CD4-positive, alpha-beta T cell treated with Interleukin-21 for 1 hour (primary cell): ENCODE measurements around the gene ZEB1.
"Not testable (repeated sequence)": the region's sequence is repeated elsewhere in the genome, so short reads cannot be mapped to it uniquely, and the experiment has no call there.

Experiments
- DNase-seq: peaks from one replicate; pipeline ENCODE4 v3.0.0-alpha.2; 2020

The ZEB1 gene

DNA sequence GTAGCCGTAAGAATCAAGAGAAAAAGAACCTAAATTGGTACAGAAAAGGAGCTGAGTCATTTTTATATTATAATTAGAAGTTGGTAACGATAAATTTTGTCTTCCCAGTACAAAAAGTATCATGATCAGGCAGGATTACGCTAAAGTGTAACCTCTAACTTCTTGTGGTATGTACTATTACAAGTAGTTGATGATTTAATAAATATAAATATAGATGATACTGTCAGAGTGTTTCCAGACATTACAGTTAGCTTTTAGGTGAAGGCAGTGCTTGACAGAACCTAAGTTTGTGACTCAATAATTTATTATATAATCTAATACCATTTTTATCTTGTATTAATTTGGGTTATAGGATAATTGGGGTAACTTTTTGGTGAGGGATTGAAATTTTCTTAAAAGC, 53.4 kb downstream of the ZEB1 start:
- DNase-seq = no peak

DNA sequence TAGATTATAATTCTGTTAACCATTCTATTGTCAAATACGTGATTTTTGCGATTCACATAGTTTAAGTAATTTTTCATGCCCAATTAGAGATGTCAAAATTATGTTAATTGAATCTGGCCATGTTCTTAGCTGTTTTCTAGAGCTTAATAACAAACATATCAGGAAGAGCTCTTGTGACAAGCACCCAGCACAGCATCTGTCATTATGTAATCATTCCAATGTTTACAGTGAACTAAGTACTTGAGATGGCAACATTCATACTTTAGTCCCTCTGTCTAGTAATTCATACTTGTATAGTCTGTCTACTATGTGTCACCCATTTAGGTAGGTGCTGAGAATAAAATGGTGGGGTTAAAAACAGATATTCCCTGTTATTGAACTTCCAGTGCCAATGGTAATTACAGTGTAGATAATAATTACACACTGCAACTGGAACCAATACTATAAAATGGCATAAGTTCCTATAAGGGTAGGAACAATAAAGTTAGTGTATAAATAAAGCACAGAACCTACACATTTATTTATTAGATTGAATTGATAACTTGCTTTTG, 55.2 kb downstream of the ZEB1 start:
- DNase-seq = no peak

DNA sequence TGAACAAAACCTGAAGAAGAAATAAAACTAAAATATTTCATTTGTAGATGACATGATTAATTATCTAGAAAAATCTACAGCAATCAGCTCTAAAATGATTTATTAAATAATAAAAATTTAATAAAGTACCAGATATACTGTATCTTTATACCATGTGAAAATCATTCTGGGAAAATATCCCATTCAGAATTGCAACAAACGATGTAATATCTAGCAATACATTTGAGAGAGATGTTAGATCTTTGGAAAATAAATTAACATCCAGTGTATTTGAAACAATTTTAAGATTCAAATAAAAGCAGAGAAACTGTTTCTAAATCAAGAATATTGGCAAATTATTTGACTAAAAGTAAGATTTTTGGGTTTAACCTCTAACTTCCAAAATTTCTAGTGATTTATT, 62.2 kb downstream of the ZEB1 start:
- DNase-seq = no peak

DNA sequence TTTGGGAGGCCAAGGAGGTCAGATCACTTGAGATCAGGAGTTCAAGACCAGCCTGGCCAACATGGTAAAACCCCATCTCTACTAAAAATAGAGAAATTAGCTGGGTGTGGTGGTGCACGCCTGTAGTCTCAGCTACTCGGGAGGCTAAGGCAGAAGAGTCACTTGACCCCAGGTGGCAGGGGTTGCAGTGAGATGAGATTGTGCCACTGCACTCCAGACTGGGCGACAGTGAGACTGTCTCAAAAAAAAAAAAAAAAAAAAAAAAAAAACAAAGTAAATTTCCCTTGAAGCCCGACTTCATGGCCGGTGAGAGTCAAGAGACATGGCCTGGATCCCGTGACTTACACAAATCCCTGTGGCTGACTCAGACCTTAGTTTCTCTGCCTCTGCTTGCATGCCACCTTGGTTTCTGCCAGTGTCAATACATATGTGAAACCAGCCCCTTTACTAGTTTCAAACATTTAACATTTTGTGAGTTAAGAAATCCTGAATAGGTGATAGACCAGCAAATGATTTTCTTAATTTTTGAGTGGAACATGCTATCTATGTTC, 62.8 kb downstream of the ZEB1 start:
- DNase-seq = no peak

DNA sequence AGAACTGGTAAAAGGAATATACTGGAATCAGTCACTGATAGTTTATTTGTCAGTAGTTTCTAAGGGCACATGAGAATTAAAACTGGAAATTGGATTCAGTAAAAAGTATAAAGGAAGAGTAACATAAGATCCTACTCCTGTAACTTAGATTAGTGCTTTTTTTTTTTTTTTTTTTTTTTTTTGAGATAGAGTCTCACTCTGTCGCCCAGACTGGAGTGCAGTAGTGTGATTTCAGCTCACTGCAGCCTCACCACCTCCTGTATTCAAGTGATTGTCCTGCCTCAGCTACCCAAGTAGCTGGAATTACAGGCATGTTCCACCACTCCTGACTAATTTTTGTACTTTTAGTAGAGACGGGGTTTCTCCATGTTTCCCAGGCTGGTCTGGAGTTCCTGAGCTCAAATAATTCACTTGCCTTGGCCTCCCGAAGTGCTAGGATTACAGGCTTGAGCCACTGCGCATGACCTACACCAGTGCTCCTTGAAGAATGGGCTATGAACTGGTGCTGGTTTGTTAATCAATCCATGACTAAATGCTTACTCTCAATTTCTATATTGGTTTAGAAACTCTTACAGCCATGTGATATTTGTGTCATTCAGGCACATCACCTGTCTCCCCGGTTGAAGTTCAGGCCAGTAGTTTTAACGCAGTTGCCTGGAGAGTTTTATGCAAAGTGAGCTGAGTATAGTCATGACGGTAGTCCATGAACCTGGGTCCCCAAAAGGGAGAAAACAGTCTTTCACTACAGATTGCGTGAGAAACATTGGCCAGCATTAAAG, 65.0 kb downstream of the ZEB1 start:
- no peak for DNase-seq

DNA sequence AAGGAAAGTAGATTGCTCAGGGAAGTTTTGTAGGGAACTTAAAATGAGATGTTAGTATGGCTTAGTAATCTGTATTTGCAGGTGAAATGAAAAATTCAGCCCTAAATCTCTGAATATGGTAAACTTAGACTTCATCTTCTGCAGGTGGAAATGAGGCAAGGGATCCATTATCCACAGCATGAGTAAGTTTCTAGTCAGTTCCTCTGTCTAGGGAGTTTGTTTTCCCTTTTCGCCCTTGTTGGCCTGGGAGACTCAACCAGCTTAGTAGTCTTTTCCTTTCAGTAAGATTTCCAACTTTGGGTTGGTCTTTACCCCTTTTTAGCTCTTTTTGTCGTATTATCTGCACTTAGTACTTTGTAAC, 65.6 kb downstream of the ZEB1 start:
- no peak for DNase-seq

DNA sequence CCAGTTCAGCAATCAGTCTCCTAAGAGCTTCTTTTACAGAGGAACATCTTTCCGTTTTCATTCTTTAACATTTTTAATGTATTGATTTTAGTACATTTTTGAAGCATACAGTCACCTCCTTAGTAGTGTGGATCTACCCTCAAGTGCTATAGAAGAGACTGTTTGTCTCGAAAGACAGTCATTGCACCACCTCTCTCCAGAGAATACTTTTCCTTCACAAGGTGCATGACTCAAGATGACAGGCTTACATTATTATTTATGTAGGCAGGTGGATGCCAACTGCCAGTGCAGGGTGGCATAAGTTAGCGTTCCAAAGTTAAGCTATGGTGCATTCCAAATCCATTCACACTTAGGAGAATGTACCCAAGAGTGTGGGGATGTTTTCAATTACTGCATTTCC, 71.8 kb downstream of the ZEB1 start:
- DNase-seq = no peak

DNA sequence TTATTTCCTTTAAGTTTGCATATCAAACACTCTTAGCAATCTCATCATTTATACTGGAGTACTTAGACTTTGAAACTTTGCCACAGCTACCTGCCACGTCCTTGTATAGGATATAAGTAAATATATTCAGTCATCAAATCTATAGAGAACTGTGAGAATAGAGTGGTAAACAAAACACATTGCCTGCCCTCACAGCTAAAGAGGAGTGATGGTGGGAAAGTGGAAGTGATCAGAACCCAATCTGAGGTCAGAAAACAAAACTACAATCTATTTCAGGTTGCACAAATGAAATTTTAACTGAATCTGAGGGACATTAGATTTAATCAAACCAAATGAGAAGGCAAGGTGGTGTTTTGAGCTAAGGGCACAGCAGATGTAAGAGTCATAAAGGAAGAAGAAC, 74.8 kb downstream of the ZEB1 start:
- no peak for DNase-seq

DNA sequence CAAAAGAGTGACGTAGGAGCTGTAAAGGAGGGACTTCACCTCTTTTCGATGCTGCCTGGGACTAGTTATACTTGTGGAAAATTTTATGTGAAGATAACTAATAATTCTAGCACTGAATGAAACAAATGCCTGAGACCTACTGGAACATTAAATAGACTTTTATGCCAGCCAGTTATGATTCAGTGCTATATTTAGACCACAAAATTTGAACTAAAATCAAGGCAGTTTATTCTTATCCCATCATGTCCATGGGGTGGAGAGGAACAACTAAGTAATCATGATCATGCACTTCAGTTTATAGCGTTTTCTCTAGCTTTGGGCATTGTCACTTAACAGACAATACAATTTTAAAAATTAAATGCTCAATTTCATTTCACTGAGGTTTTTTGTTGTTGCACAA, 76.7 kb downstream of the ZEB1 start:
- DNase-seq = no peak

DNA sequence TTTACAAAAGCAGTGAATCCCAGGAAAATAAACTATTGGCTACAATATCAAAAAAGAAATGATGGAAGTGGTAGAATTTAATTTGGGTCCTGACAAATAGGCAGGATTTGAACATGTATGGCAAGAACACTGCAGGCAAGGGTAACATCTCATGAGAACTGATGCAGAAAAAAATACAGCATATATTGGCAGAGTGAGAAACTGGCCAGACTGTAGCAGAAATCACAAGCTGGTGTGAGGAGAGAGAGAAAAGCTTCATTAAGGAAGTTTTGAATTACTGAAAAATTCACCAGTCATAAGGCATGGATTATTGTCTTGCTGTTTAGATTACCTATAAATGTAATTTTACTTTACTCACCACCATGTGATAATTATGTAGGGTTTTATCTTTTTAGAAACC, 77.4 kb downstream of the ZEB1 start:
- no peak for DNase-seq

DNA sequence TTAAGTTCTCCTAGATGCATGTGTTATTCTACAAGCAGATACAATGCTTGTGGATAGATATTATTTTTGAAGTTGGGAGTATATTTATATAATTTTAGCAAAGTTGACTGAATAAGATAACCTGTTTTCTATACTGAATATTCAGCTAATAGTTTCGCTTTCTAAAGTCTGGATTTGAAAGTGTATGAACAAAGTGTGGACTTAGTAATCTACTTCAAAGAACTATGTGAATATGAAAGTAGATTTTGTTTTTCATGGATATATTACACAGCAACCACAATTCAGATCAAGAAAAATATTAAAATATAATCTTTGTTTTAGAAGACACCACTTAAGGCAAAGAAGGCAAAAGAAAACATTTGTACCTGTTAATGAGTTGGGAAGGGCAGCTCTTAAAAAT, 78.8 kb downstream of the ZEB1 start:
- DNase-seq = no peak

DNA sequence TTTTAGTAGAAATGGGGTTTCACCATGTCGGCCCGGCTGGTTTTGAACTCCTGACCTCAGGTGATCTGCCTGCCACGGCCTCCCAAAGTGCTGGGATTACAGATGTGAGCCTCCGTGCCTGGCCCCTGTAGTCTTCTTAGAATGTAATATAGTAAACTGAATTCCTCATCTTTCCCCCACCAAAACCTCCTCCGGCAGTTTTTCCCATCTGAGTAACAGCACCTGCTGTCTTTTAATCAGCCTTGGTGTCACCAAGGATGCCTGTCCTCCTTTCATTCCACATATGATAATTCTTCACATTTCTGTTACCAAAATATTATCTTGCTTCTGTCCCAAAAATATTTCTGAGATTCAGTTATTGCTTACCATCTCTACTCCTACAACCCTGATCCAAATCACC, 80.2 kb downstream of the ZEB1 start:
- DNase-seq = no peak

DNA sequence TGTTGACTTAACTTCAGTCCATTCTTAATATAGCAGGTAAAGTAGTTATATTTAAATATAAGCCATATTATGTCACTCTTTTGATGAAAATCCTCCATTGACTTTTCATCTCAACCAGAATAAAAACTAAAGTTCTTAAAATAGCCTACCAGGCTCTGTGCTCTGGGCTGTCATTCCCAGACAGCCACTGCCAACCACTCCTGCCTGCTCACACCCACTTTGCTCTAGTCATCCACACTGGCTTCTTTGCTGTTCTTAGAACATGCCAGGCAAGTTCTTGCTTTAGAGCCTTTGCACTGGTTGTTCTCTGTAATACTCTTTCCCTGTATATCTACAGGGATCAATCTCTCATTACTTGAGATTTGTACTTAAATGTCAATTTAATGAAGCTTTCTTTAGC, 80.6 kb downstream of the ZEB1 start:
- DNase-seq = no peak

DNA sequence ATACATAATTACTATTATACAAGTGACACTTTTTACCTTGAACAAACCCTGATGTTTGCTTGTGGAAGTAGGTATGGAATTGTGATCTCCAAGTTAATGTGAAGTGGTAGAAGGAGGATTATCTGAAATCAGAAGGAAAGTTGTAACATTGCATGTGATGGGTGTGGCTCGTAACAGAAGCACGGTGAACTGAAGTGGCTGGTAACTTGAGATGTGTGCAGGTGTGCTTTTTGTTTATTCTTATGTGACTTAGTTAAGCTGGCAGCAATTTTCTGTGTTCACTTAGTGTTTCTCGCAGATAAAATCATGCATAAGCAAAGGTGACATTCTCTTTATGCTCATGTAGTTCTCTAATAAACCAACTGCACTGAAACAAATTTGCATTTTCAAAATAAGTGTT, 82.3 kb downstream of the ZEB1 start:
- DNase-seq = no peak

DNA sequence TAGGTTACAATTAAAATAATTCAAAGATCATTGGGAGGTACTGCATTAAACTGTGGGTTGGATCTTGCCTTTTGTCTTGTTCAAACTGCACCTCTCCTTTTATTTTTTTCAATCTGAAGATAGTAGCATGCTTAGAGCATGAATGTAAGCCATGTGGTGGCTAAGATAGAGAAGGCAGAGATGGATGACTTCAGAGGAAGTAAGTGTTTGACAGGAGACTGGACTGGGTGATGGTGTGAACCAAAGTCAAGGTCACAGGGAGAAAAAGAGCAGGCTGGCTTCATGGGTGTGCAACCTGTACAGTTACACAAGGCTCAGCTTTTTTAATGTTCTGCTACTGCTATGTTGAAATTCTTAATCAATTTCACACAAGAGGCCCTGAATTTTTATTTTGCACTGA, 85.6 kb downstream of the ZEB1 start:
- no peak for DNase-seq

DNA sequence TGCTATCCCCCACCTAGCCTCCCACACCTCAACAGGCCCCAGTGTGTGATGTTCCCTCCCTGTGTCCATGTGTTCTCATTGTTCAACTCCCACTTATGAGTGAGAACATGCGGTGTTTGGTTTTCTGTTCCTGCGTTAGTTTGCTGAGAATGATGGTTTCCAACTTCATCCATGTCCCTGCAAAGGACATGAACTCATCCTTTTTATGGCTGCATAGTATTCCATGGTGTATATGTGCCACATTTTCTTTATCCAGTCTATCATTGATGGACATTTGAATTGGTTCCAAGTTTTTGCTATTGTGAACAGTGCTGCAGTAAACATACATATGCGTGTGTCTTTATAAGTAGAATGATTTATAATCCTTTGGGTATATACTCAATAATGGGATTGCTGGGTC, 86.8 kb downstream of the ZEB1 start:
- not testable (repeated sequence) for DNase-seq

DNA sequence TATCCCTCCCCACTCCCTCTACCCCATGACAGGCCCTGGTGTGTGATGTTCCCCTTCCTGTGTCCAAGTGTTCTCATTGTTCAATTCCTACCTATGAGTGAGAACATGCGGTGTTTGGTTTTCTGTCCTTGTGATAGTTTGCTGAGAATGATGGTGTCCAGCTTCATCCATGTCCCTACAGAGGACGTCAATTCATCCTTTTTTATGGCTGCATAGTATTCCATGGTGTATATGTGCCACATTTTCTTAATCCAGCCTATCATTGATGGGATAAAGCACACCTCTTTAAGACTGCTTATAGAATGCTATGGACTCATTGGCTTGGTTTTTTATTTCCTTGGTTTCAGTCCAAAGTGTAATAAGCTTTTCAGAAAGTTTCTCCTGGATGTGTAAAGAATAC, 93.4 kb downstream of the ZEB1 start:
- not testable (repeated sequence) for DNase-seq

DNA sequence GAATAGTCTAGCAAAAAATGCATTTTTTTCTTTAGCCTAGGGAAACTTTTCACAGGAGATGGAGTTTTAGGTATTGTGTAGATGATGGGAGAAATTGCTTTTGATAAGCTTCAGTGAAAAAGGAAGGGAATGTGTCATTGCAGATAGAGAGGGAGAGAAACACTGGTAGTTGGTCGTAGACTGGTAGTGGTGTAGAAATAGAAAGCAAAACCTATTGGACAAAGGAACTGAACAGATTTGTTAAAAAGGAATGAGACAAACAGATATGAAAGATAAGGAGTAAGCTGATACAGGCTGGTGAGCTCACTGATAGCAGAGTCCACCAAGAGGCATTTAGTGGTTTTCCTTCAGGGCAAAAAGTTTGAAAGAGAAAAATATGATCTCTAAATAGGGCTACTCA, 94.3 kb downstream of the ZEB1 start:
- no peak for DNase-seq

DNA sequence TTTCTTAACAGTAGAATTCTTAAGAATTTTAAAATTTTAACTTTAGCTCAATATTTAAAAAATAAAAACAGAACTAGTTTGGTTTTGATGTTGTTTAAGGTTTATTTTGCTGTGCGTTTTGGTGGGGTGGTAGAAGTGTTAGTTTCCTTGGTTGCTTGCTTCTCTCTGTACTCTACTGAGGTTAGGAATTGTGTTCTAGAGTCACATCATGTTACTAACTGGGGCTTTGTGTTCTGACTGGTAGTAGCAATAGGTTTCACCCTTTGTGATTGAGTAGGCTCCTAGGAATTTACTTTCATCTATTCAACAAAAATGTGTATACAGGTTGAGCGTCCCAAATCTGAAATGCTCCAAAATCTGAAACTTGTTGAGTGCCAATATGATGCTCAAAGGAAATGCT, 99.5 kb downstream of the ZEB1 start:
- DNase-seq = no peak

DNA sequence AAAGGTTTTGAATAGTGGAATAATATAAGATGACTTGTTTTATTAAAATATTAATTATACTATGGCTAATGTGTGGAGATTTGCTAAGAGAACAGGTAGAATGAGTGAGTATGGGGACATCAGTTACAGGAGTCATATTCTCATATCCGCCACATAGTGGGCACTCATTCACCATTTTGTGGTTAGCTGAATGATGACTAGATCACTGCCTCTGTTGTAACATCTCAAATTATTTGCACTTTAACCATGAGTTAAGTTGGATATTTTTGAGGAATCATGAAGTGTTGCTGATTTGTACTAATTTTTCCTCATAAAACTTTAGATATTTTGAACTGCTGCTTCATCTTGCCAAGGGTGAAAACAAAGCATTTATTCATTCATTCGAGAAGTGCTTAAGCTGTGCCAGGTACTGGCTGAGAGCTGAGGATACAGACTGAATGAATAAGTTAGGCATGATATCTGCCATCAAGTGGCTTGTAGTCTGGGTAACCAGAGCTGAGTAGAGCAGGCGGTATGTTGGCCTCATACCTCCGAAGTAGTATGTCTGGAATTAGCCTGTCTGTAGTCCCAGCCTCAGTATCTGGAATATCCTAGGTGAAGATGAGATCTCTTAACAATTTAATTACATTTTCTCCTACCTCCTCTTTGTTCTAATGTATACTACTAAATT, 100.5 kb downstream of the ZEB1 start:
- DNase-seq = no peak

DNA sequence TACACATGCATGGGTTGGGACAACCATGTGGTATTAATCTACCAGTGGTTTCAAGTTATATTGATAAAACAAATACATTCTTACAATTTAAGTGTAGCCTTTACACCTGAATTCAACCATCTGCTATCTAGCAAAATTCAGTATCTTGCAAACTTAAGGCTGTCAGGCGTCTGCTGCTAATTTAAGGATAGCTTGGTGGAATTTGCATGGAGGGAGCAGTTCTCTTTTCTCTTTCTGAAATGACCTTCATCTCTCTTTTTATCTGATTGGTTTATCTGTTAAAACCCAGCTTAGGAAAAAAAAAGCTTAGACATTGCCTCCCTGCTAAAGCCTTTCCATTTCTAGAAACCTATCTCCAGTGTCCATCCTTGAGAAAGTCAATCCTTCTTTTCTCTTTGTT, 102.3 kb downstream of the ZEB1 start:
- no peak for DNase-seq

DNA sequence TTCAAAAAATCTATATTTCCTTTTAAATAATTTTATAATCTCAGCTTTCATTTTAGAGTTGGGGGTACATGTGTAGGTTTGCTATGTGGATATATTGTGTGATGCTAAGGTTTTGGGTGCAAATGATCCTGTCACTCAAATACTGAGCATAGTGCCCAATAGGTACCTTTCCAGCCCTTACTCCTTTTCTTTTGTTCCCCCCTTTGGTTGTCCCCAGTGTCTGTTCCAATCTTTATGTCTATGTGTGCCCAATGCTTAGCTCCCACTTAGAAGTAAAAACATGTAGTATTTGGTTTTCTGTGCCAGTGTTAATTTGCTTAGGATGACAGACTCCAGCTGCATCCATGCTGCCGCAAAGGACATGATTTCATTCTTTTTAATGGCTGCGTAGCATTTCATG, 103.6 kb downstream of the ZEB1 start:
- DNase-seq = no peak

DNA sequence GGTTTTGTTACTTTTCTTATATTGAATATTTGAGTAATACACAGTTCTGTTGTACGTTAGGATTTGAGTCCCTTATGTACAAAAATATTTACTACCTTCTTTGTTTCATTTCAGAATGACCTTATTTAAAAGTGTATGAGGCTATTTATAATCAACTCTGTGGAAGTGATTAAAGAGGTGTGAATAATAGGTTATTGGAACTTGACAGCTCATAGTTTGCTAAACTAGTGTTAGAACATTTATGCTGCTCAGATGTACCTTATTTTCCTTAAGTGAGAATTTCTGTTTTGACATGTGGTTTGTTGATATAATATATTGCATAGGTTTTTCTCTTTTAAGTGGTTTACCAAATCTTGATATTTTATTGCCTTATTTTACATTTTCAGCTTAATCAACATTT, 105.5 kb downstream of the ZEB1 start:
- DNase-seq = no peak

DNA sequence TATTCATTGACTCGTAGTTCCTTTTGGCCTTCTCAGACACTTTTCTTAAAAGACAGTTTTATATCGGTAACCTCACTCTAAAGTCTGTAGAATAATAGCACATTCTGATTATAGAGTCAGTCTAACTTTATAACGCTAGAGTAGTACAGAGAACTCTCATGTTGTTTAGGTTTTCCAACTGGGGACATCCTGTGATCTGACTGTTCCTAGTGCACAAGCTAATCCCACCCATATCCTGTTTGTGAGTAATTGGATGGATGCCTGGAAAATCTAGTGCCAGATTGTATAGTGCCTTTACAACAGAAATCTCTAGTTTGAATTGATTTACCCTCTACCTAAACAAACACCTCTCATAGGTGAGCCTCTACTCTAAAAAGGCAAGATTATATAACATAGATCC, 107.4 kb downstream of the ZEB1 start:
- no peak for DNase-seq
